ENCODE measurements around the gene NMB. TPM values are rescaled to one million over a fixed set of nuclear protein-coding genes. Genes with fewer than 3 reads are reported as not detected.

Gene NMB
- total RNA-seq, 1 donor from 2014 or later: 0.52 TPM

DNA sequence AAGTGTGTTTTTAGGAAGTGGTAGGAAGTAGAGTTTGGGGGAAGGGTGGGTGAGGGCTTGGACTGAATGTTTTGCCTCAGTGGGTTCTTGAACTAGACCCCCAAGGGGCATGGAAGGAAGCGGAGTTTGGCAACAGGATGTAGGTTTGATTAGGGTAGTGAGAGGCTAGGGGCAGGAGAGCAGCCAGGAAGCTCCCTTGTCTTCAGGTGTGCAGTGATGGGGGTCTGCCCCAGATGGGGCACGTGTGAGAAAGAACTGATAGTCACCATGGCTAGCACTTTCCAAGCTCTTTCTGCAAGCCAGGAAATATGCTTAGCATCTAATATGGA, 52.5 kb downstream of the NMB start:
- H3K27me3 ChIP-seq (ENCODE audit: control insufficient read depth in 3 of 3, insufficient read depth in 3 of 3, low read length in 3 of 3): no peaks in the 10 kb centered on the region
- H3K4me1 ChIP-seq (ENCODE audit: control insufficient read depth in 3 of 3, insufficient read depth in 3 of 3, low read length in 3 of 3): peaks cover 3 to 15% (median 5%) of the 10 kb centered on the region in 3 donors
- no peak overlapping the region for H3K4me3 ChIP-seq (ENCODE audit: low read length in 3 of 3)
- H3K36me3 ChIP-seq (ENCODE audit: control insufficient read depth in 3 of 3, insufficient read depth in 3 of 3, low read length in 3 of 3): peaks cover 16 to 20% (median 19%) of the 10 kb centered on the region in 3 donors
- H3K9ac ChIP-seq (ENCODE audit: low read depth in 1 of 3, low read length in 3 of 3): no peak overlapping the region
- no peak overlapping the region for H3K27ac ChIP-seq (ENCODE audit: low read depth, low read length)
- no peaks in the 10 kb centered on the region for H3K9me3 ChIP-seq (ENCODE audit: control insufficient read depth in 3 of 3, low read length in 3 of 3)

Other genes with a start within 250 kb of the NMB start
- gene ZSCAN2, start 57.2 kb downstream of the NMB start, total RNA-seq: 13.6 TPM
- gene WDR73, start 3.9 kb downstream of the NMB start, total RNA-seq: 16.2 TPM
- gene SEC11A, start 57.9 kb upstream of the NMB start, total RNA-seq: 357 TPM
- gene ZNF592, start 90.4 kb upstream of the NMB start, total RNA-seq: 6.3 TPM
- 33.4 TPM for gene ALPK3, start 159.2 kb upstream of the NMB start, total RNA-seq
- 0.52 TPM for gene SLC28A1, start 226.5 kb upstream of the NMB start, total RNA-seq